ENCODE data around the gene INO80E.

DNA sequence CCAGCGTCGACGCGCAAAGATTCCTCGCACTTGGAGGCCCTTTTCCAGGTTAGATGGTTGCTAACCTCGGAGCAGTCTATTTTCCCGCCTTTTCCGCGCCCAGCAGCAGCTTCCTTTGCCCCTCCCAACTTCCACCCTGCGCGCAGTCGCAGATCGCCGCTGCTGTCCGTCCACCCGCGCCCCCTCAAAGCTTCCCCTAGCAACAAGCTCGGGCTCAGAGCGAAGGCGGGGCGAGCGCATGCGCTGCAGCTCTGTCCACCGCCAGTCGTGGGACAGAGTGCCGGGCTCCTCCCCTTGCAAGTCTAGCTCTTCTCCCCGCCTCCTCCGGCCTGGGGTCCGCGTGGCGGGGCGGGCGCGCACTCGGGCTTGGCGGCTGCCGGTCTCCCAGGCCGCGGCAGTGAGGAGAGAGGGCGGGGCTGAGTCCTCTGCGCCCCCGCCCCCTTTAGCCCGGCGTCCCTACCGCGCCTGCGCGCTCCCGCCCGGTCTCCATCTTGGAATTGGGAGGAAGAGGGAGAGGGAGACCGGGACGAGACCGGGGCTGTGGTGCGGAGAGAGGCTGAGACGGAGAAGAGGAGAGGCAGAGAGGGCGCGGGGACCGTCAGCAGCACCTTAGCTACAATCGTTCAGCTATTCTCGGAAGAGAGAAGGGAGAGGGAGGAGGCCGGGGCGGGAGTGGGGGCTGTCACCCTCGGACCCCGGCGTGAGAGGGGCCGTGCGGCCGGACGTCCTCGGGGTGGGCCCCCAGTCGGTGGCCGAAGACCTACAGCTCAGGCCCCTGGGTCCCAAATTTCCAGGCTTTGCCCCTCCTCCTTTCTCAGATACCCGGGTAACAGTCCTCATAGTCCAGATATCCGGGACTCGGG is 22.4 kb upstream of the INO80E start, which contains the start of gene TAOK2:
- peak in 1 of 6 experiments; percentile 3 for TF ChIP-seq CTCF (IDR thresholded peaks at IDR 0.05)
- TF ChIP-seq POLR2A (IDR thresholded peaks at IDR 0.05), result peak; percentile 82 to 83
